ENCODE data around the gene CCDC174.

GRCh38 chr3:14660942-14661341 is 9.4 kb downstream of the CCDC174 start:
- TF ChIP-seq CTCF (IDR thresholded peaks at IDR 0.05) (no peak), POLR2AphosphoS5 (IDR thresholded peaks at IDR 0.05) (no peak)
